HG02763 (cell line): ENCODE results near the gene ABCB1.

ENCODE experiments used
- ATAC-seq: cut with Tn5 transposase; IDR thresholded peaks from one replicate; pipeline ENCODE4 v1.9.1; 2021; ENCODE audit warnings: mild to moderate bottlenecking, moderate library complexity; ENCODE audit not compliant: unreplicated experiment

The ABCB1 gene

DNA sequence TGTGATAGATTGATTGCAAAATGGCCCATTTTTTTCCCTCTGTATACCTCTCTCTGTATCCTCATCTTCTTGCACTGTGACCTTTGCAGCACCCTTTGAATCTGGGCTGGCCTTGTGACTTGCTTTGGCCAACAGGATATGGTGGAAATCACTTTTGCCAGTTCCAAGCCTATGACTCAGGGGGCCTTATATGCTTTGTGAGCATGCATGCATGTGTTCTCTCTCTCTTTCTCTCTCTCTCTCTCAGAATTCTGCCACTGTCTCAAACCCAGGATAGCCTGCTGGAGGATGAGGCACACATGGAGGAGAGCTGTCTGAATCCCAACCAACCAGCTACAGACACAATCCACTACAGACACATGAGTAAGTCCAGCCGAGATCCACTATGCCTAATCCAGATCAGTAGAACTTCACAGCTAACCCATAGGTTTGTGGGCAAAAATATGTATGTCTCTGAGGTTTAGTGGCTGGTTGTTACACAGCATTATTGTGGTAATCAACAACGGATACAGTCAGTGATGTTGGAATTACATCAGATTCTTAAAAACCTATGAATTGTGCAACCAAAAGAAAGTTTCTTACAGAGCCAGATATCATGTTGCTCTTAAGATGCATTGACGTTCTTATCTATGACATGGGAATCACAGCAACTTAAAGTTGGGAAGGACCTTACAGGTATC is 83.4 kb downstream of the ABCB1 start:
- ATAC-seq = no peak

DNA sequence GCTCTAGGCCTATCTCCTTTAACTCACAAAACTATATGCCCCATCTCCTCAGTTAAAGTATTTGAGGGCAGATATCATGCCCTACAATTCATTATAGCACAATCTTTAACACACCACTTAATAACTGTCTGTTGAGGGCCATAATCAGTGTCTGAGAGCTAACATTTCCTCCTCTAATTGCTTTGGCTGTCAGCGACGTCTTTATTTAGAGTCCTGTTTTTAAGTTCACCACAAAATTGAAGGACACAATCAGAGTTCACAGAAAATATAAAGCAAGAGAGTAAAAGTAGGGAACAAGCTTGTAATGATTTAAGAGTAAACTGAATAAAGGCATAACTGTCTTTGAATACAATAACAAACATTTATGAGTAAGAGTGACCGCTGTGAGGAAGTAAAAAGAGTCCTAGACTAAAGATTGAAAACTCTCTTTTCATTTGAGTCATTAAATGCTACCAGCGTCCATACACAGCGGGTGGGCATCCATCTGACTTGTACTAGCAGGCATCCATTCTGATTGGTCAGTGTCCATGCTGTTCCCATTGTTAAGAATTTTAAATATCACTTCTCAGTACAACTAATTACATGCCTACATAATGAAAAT is 86.8 kb downstream of the ABCB1 start:
- no peak for ATAC-seq

DNA sequence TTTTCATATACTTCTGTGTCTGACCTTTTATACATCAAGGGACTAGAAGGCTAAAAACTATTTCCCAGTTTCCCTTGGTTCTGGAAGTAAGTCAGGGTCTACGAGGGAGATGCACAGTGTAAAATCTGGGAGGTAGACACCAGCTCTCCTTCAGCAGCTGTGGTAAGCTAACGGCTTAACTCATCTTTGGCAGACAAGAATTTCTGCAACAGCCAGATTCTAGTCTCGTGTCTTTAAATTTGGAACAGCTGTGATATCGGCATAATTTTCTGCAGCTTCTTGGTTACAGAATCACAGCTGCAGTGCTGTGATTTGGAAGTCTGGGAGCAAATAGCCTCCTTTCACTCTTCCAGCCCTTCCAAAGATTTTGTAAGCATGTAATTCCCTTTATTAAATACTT is 87.8 kb downstream of the ABCB1 start:
- no peak for ATAC-seq

DNA sequence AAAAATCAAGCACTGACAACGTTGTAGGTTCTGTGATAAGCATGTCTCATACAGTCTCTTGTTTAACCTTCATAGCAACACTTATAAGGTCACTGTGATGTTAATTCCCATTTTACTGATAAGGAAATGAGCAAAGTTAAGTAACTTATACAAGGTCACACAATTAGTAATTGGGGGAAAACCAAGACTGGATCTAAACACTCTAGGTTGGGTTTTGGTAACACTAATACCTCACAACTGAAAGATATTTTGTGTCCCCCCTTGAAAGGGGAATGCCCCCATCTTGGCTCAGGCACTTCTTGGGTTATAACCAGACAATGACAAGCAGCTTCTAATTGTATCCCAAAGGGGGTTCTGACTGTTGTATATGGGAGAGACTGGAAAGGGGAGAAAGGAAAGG is 89.2 kb downstream of the ABCB1 start:
- ATAC-seq = no peak

DNA sequence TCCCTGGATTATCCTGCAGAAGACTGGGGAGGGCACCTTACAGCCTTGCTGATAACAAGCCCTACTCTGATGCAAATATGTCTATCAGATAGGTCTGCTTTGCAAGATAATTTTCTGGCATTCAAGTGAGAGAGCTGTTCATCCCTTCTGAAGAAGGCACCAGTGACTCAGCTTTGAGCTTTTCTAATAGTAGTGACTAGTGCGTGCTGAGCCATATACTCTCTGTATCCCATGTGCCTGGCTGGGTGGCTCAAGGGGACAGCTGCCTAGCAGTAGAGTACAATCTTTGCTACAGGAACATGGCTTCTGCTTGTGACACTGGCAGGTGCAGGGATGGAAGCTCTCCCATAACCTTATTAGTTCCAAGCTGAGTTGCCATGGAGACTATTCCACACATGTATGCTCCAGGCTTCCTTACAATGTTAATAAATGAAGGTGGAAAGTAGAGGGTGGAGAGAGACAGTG is 90.2 kb downstream of the ABCB1 start:
- no peak for ATAC-seq

DNA sequence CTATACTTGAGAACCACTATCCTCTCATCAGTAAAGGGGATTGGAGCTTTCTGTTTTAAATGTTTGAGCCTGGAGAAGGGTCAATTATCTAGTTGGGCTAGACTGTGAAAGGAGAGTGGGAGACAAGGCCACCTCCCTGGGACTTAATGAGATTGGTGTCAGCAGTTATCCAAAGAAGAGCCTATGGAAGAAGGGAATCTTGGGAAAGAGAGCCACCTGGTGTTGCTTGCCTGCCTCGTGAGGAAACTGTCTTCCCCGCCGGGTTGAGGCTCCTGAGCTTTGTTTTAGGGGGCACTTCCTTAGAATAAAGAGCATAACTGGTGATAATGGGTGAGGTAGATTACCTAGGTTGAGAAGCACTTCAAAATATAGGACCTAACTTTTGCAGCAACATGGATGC is 93.2 kb downstream of the ABCB1 start:
- no peak for ATAC-seq

DNA sequence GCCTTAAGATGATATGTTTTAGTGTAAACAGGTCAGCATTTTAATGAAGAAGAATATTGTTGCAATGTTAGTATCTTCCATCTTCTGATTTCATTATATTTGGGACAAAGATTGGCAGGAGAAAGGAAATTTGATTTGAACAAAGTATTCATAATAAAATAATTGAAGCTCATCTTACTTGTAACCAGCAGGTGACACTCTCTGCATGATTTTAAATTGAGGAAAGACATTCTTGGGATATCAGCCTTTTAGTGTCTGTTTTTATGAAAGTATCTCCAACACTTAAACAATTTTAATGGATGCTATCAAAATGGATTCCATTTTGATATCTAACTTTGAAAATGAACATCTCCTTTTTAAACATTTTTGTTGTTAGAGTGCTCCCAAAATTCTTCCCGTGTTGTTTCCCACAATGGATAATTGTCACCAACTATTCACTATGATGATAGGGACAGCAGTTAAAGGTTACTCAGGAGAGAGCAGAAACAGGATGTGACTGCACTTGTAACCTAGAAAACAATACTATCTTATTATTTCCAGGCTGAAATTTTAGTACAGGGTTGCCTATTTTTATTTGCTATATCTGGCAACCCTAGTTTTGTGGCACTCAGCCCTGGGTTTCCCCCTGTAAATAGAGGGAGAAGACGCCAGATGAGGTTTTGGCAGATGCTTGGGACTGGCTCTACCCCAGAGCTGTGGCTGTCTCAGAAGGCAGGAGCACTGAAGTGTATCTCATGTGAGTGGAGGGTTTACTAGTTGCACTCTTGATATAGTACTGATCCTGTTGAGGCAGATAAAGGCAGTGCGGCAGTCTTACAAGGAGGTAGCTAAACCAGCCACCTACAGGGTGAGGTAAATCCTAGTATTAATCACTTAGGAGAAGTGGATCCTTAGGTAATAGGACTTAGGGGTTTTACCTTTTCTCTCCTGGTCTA is 94.2 kb downstream of the ABCB1 start:
- ATAC-seq = no peak

DNA sequence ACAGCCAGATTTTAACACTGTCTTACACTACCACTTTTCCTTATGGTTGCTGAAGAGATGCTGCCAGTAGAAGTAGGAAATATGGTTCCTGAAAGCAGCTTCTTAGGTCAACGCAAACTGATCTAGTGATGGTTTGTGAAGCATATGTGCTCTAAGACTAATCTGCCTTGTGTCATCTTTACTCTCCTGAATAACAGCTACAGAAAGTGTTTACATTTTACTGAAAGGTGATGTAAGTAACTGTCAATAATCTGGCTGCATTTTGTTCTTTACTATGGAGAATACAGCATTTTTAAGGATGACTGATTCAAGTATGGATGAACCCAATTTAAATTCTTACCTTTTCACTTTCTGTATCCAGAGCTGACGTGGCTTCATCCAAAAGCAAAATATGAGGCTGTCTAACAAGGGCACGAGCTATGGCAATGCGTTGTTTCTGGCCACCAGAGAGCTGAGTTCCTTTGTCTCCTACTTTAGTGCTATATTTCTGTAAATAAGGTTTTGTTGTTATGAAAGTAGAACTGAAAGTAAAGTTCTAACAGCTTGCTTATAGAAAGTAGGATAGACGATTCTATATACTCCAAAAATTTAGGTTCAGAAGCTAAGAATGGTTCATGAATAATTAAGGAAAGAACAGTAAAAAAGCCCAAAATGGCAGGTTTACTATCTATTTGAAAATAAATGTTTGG is 95.0 kb downstream of the ABCB1 start:
- no peak for ATAC-seq

DNA sequence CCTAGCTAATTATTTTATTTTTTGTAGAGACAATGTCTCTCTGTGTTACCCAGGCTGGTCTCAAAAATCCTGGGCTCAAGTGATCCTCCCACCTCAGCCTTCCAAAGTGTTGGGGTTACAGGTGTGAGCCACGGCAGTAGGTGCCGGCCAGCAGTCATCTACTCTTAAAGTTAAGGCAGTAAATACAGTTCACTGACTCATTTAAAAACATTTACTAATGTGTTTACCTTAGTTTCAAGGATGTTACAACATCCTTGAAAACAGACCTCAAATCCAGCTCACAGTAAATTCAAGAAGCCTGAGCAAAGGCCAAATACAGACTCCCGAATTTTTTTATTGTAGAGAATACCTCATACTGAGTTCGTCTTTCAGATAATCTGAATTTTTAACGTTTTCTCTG is 95.6 kb downstream of the ABCB1 start:
- no peak for ATAC-seq

DNA sequence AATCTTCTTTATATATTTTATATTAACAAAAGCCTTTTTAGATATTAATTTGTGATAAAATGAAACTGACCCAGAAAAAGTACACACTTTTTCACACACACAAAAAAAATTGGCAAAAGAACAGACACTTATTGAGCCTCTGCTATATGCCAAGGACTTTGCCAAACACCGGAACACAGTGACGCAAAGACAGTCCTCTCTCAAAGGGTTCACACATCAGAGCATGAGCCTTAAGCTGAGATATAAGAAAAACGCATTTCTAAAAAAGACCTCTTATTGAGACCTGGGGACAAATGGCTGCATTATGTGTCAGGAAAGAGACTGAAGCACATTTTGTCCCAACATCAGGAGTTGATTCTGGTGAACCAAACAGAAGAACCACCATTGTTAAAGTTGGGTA is 101.2 kb downstream of the ABCB1 start:
- ATAC-seq = no peak

DNA sequence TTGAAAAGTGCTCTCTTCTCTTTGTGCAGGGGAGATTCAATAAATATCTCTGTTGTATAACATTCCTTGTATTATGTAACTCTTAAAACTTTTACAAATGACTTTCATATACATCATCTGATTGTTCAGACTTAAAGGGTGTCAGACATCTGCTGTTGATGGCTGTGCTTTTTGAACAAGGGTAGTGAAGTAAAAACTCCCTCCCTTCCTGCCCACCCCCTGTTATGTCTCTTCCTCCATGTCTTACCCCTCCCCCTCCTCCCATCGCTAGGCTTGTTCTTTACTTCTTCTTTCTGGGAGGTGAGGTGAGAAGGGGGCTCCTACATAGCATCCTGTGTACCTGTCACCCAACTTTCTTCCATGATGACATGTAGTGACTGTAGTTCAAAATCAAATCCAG is 101.8 kb downstream of the ABCB1 start:
- ATAC-seq = no peak

DNA sequence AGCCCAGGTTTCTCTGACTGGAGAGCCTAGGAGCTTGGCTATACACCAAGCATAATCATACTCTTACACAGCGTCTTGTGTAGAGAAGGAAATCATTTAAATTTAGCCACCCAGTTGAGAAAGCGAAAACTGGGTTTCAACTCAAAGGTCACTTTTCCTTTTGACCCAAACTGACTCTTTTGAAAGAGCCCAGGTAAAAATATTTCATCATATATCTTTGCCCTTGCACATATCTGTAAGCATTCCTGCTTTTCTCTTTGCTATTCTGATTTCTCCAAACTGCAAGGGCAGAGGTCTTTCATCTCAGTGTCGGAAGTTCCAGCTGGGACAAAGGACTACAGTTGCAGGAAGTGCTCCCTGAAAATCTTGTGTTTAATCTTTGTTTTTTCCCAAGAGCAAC is 103.2 kb downstream of the ABCB1 start:
- no peak for ATAC-seq

DNA sequence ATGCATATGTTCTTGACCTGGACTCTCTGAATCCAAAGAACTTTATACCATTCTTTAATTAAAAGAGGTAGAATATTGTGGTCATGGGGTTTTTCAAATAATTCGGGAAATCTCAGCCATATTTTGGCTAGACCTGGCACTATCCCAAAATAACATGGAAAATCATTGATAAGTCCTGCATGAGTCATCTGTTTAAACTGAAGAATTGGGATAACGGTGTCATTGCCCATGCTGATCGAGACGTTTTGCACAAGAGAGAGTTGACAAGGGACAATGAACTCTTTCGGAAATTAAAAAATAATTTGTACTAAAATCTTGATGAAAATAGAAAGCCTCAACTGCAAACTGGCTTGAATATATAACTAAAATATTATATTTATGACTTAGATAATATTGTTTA is 105.3 kb downstream of the ABCB1 start:
- no peak for ATAC-seq

DNA sequence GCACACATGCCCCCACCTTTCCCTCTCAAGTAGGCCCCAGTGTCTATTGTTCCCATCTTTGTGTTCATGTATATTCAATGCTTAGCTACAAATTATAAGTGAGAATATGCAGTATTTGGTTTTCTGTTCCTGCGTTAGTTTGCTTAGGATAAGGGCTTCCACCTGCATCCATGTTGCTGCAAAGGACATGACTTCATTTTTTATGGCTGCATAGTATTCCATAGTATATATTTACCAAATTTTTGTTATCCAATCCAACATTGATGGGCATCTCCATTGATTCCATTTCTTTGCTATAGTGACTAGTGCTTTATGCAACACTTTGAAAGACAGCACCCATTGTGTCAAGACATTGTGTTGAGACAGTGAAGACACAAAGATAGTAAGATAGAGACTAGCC is 106.2 kb downstream of the ABCB1 start:
- no peak for ATAC-seq

DNA sequence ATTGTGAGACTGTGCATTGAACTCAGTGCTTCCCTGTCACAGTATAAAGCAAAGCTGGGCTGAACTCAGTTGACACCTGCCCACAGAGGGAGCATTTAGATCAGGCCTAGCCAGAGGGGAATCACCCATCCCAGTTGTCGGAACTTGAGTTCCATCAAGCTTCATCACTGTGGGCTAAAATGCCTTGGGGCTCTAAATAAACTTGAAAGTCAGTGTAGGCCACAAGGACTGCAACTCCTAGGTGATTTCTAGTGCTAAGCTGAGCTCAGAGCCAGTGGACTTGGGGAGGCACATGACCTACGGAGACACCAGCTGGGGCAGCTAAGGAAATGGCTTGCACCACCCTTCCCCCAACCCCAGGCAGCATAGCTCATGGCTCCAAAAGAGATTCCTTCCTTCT is 117.6 kb downstream of the ABCB1 start:
- no peak for ATAC-seq

DNA sequence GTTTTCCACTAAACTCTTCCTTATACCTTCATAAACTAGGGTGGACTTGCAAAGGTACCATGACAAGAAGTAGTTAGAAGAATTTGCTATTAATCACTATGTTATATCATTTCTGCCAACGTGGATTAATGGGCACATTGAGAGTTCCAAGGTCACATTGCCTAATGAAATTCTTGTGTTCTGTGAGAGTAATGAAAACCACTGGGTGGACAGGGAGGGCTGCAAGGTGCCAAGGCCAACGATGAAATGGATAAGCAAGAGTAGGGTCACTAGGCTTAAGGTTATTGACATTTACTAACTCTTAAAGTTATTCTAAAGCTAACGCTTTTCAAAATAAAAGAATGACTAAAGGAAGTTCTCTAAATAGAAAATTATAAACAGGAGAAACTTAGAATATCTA is 118.6 kb downstream of the ABCB1 start:
- ATAC-seq = no peak

DNA sequence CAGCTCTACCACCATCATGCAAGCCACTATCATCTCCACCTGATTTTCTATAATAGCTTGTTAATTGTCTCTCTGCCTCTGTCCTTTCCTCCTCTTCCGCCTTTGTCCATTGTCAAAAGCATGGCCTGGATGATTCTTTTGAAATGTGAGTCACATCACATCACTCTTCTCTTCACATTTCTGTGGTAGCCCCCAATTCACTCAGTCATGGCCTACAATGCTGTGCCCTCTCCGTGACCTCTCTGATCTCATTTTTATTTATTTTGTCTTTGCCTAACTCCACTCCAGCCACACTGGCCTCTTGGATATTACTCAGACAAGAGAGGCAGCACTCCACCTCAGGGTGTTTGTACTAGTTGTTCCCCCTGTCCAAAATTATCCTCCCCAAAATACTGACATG is 120.3 kb downstream of the ABCB1 start:
- ATAC-seq = no peak

DNA sequence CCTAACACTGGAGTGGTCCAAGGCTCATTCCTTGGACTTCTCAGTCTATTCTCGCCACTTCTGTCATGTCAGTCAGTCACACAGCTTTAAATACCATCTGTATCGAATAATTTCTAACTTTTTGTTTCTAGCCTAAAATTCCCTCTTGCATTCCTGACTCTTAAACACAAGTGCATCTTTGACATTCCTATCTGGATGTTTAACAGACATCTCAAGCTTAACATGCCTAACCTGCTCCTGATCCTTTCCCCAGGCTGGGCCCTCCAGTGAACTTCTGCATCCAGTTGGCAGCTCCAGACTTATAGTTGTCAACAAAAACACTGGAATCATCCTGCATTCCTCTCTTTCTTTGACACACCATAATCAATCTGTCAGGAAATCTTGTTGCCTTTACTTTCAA is 120.7 kb downstream of the ABCB1 start:
- no peak for ATAC-seq

DNA sequence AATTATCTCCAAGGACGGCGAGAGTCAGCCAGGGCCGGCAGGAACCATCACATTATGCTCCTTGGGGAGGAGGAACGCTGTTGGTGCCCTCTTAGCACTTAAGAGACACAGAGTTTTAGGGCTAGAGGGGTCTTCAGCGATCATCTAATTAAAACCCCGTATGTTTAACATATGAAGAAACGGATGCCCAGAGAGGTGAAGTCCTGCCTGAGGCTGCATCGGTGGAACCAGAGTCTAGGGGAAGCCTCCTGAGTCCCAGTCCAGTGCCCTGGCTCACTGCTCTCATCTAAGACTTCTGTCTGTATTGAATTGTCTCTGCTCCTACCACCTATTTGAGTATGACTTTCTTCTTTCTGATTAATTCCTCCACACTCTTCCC is 124.5 kb downstream of the ABCB1 start:
- ATAC-seq = no peak

DNA sequence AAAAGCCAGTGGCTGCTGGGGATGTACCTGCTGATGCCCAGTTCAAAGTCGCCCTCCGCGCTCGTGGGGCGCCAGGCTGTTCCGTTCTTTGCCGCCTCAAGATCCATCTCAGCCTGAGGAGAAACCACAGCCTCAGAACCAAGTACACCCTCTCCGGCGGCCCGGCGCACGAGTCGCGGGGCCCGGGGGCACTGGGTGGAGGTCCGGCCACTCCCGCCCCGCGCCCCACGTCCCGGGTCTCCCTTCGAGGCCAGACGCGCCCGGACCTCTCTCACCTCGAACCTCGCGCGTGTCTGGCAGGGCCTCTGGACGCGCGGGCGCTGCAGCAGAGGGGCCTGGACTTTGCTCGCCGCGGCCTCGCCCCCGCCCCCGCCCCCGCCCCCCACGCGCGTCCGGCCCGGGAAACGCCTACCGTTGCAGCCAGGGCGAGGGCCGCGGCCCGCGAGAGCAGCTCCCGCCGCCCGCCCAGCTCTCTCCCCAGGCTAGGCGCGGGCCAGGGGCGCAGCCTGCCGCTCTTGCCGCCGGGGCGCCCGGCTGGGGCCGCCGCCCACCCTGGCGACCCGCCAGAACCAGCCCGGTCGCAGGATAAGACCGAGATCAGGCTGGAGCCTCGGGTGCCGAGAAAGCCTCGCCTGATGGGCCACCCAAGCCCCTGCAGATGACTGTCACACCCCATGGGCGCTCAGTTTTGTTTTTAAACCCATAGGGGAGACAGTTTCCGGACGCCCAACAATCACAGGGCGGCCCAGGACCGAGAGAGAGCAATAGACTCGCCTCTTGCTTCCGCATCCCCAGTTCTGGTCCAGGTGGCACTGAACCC is 125.1 kb downstream of the ABCB1 start, which contains the start of gene ABCB4:
Gene ABCB4 (minus strand): TSS at position 322 of the 820 bp plus-strand sequence. CDS start 215 bp downstream, at position 107.
- peak; percentile 26 for ATAC-seq
